Measurements from ENCODE around the gene ACMSD.

GRCh38 chr2:134949981-134950708 lies 111.7 kb downstream of the ACMSD start:
- TF ChIP-seq FOXP4 (CRISPR knock-in tag; IDR thresholded peaks at IDR 0.05; ENCODE audit: borderline replicate concordance), result no peak
- TF ChIP-seq ELF1 (tag; IDR thresholded peaks at IDR 0.05), result no peak
- no peak for TF ChIP-seq NBN (IDR thresholded peaks at IDR 0.05; ENCODE audit: low read depth)
- no peak for TF ChIP-seq EZH2 (IDR thresholded peaks at IDR 0.05; ENCODE audit: borderline replicate concordance, low read depth, low read length)
- TF ChIP-seq, protein P1, sequence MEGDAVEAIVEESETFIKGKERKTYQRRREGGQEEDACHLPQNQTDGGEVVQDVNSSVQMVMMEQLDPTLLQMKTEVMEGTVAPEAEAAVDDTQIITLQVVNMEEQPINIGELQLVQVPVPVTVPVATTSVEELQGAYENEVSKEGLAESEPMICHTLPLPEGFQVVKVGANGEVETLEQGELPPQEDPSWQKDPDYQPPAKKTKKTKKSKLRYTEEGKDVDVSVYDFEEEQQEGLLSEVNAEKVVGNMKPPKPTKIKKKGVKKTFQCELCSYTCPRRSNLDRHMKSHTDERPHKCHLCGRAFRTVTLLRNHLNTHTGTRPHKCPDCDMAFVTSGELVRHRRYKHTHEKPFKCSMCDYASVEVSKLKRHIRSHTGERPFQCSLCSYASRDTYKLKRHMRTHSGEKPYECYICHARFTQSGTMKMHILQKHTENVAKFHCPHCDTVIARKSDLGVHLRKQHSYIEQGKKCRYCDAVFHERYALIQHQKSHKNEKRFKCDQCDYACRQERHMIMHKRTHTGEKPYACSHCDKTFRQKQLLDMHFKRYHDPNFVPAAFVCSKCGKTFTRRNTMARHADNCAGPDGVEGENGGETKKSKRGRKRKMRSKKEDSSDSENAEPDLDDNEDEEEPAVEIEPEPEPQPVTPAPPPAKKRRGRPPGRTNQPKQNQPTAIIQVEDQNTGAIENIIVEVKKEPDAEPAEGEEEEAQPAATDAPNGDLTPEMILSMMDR (IDR thresholded peaks at IDR 0.05 in 2 of 3, conservative IDR thresholded peaks at IDR 0.05 in 1 of 3; ENCODE audit: insufficient read depth in 2 of 3, low read depth in 1 of 3, low read length in 3 of 3), result no peak
- no peak for TF ChIP-seq ARHGAP35 (IDR thresholded peaks at IDR 0.05; ENCODE audit: partially characterized antibody)
- no peak for TF ChIP-seq JUNB (CRISPR knock-in tag; conservative IDR thresholded peaks at IDR 0.05)
- no peak for TF ChIP-seq CBFB (CRISPR knock-in tag; IDR thresholded peaks at IDR 0.05)
- no peak for TF ChIP-seq TAF1 (IDR thresholded peaks at IDR 0.05; ENCODE audit: control insufficient read depth, extremely low read depth, insufficient read depth, low read length, severe bottlenecking)
- TF ChIP-seq CEBPG (CRISPR knock-in tag; IDR thresholded peaks at IDR 0.05), result no peak
- no peak for TF ChIP-seq CEBPG (tag; conservative IDR thresholded peaks at IDR 0.05 in 1 of 2, IDR thresholded peaks at IDR 0.05 in 1 of 2)
- TF ChIP-seq KLF10 (CRISPR knock-in tag; IDR thresholded peaks at IDR 0.05), result no peak
- no peak for TF ChIP-seq PRMT5 (CRISPR knock-in tag; IDR thresholded peaks at IDR 0.05)
- no peak for TF ChIP-seq POLR2A (conservative IDR thresholded peaks at IDR 0.05)
- TF ChIP-seq EP300 (IDR thresholded peaks at IDR 0.05; ENCODE audit: low read length), result no peak
